ENCODE measurements around the gene MACROH2A2. TPM values are rescaled to one million over a fixed set of nuclear protein-coding genes. Genes with fewer than 3 reads are reported as not detected.
"Not testable (repeated sequence)": the region's sequence is repeated elsewhere in the genome, so short reads cannot be mapped to it uniquely, and the experiment has no call there.

MACROH2A2 gene
- total RNA-seq, 1 donor from 2014 or later: 143 TPM

DNA sequence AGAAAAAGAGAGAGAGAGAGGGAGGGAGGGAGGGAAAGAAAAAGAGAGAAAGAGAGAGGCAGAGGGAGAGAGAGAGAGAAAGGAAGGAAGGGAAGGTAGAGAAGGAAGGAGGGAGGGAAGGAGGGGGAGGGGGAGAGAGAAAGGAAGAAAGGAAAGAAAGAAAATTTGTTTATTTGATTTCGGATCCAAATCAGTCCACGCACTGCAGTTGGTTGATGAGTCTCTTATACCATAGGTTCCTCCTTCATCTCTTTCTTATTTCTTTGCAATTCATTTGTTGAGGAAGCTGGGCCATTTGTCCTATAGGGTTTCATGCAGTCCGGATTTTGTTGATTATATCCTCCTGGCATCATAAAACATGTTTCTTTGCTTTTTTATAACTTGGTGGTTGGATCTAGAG is 45.6 kb downstream of the MACROH2A2 start:
- Mint-ChIP-seq H3K4me3 (ENCODE audit: low read depth) (no peak overlapping the region), H3K36me3 (ENCODE audit: insufficient read depth) (peaks cover 59% of the 10 kb centered on the region), H3K4me1 (ENCODE audit: low read depth) (peaks cover 6% of the 10 kb centered on the region), H3K27me3 (no peaks in the 10 kb centered on the region), H3K9me3 (ENCODE audit: low read depth) (no peaks in the 10 kb centered on the region), H3K27ac (no peak overlapping the region)
- TF ChIP-seq, protein P1, sequence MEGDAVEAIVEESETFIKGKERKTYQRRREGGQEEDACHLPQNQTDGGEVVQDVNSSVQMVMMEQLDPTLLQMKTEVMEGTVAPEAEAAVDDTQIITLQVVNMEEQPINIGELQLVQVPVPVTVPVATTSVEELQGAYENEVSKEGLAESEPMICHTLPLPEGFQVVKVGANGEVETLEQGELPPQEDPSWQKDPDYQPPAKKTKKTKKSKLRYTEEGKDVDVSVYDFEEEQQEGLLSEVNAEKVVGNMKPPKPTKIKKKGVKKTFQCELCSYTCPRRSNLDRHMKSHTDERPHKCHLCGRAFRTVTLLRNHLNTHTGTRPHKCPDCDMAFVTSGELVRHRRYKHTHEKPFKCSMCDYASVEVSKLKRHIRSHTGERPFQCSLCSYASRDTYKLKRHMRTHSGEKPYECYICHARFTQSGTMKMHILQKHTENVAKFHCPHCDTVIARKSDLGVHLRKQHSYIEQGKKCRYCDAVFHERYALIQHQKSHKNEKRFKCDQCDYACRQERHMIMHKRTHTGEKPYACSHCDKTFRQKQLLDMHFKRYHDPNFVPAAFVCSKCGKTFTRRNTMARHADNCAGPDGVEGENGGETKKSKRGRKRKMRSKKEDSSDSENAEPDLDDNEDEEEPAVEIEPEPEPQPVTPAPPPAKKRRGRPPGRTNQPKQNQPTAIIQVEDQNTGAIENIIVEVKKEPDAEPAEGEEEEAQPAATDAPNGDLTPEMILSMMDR (IDR thresholded peaks at IDR 0.05; ENCODE audit: unreplicated experiment): no peak
- no peak for DNase-seq (ENCODE audit: low spot score, unreplicated experiment)

DNA sequence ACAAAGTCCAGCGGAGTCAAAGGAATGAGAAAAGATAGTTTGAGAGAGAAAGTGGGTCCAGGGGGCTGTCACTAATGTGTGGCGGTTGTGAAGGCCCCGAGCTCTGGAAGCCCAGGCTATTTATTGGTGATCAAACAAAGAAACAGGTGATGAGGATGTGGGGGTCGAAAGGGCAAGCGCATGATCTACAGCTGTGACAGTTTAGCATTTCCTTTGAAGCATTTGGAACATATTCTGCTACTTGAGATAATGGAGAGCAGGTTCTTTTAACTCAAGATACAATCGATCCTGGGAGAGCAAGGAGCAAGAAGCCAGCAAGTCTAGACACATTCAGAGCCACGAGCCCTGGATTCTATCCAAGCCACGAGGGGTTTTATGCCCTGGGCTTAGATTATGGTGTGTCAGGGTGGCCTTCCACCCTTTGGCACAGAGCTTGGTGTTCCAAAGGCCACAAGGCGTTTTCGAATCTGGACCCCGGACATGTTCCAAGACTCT is 48.5 kb downstream of the MACROH2A2 start:
- peaks cover 47% of the 10 kb centered on the region for H3K36me3 Mint-ChIP-seq (ENCODE audit: insufficient read depth)

DNA sequence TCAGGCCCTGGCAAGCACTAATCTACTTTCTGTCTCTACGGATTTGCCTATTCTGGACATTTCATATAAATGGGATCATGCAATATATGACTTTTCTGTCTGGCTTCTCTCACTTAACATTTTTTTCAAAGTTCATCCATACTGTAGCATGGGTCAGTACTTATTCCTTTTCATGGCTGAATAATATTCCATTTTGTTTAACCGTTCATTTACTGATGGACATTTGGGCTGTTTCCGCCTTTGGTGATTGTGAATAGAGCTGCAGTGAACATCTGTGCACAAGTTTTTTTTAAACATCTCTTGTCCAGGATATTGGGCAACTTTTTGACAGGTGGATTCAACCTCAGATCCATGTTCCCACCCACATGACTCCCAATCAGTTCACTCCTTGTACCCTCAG is 49.0 kb downstream of the MACROH2A2 start:
- H3K4me1 Mint-ChIP-seq (ENCODE audit: low read depth): no peaks in the 10 kb centered on the region

More for the DNA sequence above, 48.5 kb downstream of the MACROH2A2 start:
- not testable (repeated sequence) for H3K9me3 Mint-ChIP-seq (ENCODE audit: low read depth); H3K27me3 Mint-ChIP-seq; H3K27ac Mint-ChIP-seq; DNase-seq (ENCODE audit: low spot score, unreplicated experiment); H3K4me1 Mint-ChIP-seq (ENCODE audit: low read depth); H3K4me3 Mint-ChIP-seq (ENCODE audit: low read depth)

DNA sequence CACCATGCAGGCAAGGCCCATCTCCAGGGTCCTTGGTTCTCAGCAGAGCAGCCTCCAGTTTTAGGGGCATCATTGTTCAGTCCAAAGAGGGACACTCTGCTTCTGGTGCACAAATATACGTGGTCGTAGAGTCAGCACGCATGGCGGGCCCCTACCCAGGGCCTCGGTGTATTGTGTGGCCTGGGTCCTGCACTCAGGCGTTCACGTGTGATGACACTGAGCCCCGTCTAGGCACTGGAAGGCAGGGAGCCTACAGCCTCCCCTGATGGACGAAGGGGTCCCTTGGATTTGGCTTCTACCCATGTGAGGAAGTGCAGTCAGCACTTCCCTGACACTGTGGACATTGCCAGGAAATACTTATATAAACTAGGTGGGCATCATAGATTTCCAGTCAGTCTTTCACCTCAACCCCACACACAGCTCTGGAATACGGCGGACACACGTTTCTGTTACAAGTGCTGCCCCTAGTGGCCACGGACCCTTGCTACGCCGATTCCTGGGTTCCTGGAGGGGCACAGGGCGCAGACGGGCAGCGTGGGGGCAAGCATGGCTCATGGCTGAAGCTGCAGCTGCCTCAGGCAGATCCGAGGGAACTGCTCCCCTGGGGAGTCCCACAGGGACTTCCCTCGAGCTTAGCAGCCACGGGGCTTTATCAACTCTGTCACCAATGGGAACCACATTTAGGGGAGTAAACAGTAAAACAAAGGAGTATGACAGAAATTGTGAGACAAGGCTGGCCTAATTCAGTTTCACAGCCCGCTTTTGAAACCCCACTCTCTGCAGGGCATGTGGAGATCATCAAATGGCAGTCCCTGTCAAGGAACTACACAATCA is 54.5 kb downstream of the MACROH2A2 start:
- TF ChIP-seq, protein P1 (IDR thresholded peaks at IDR 0.05; ENCODE audit: unreplicated experiment): peak; percentile 58

More for the DNA sequence above, 49.0 kb downstream of the MACROH2A2 start:
- Mint-ChIP-seq H3K36me3 (ENCODE audit: insufficient read depth) (peaks cover 45% of the 10 kb centered on the region), H3K27me3 (no peaks in the 10 kb centered on the region), H3K4me3 (ENCODE audit: low read depth) (no peak overlapping the region), H3K9me3 (ENCODE audit: low read depth) (no peaks in the 10 kb centered on the region), H3K27ac (no peak overlapping the region)
- no peak for DNase-seq (ENCODE audit: low spot score, unreplicated experiment)
- TF ChIP-seq, protein P1 (IDR thresholded peaks at IDR 0.05; ENCODE audit: unreplicated experiment): no peak

DNA sequence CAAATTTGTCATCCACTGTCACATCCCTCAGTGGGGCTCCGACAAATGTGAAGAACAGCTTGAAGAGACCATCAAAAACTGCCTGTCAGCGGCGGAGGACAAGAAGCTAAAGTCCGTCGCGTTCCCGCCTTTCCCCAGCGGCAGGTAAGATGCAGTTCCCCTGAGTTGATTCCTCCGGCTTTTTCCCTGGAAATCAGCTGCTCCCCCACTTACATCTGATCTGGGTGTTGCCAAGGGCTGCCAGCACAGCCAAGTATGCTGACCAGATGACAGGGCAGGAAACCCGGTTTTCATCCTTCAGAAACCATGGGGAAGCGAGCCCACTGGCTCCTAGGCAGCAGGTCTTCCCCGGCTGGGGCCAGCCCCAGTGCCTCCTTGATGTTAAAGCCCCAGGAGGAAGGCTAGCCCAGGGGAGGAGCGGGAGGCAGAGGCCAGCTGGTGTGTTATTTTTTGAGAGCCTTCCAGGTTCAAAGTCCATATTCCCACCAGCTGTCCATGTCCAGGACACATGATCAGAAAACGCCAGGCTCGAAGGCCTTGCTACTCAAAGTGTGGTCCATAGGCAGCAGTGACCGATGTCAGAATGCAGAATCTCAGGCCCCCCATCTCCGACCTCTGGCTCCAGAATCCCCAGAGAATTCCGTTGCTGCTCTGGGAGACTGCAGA is 56.6 kb downstream of the MACROH2A2 start:
- peaks cover 24% of the 10 kb centered on the region for H3K36me3 Mint-ChIP-seq (ENCODE audit: insufficient read depth)
- no peaks in the 10 kb centered on the region for H3K9me3 Mint-ChIP-seq (ENCODE audit: low read depth)
- no peaks in the 10 kb centered on the region for H3K27me3 Mint-ChIP-seq
- H3K4me1 Mint-ChIP-seq (ENCODE audit: low read depth): no peaks in the 10 kb centered on the region
- H3K4me3 Mint-ChIP-seq (ENCODE audit: low read depth): no peak overlapping the region
- TF ChIP-seq, protein P1 (IDR thresholded peaks at IDR 0.05; ENCODE audit: unreplicated experiment): no peak
- DNase-seq (ENCODE audit: low spot score, unreplicated experiment): no peak
- peak overlapping the region; percentile 69 for H3K27ac Mint-ChIP-seq

More for the DNA sequence above, 54.5 kb downstream of the MACROH2A2 start:
- peak overlapping the region; percentile 59 for H3K27ac Mint-ChIP-seq
- H3K27me3 Mint-ChIP-seq: no peaks in the 10 kb centered on the region
- H3K36me3 Mint-ChIP-seq (ENCODE audit: insufficient read depth): peaks cover 25% of the 10 kb centered on the region
- H3K9me3 Mint-ChIP-seq (ENCODE audit: low read depth): no peaks in the 10 kb centered on the region
- no peak overlapping the region for H3K4me3 Mint-ChIP-seq (ENCODE audit: low read depth)
- DNase-seq (ENCODE audit: low spot score, unreplicated experiment): peak; percentile 28
- H3K4me1 Mint-ChIP-seq (ENCODE audit: low read depth): no peaks in the 10 kb centered on the region
